Psoas muscle (tissue), 8 donors: ENCODE results near the gene TATDN3. TPM values are rescaled to one million over a fixed set of nuclear protein-coding genes. Genes with fewer than 3 reads are reported as not detected.

Experiments used
- ATAC-seq, 4 donors: fragments of 200-7000 bp; cut with Tn5 transposase; one replicate each; pipeline ENCODE4 v1.9.1; 2020; ENCODE audit warnings: moderate library complexity in 3 of 4, mild to moderate bottlenecking in 2 of 4
- DNase-seq, 2 donors: peaks; one replicate each; pipeline ENCODE4 v3.0.0-alpha.2; 2020
- H3K27ac ChIP-seq: fragments of 200-600 bp; one replicate; pipeline ENCODE4 v1.8.0; 2022
- H3K27me3 ChIP-seq, 3 donors: fragments of 200-600 bp in 1 of 3; one replicate each; pipeline versions ENCODE4 v1.6.1 to v1.8.0; 2013 to 2022; ENCODE audit warnings: low read length in 2 of 3, mild to moderate bottlenecking in 2 of 3, moderate library complexity in 1 of 3; ENCODE audit not compliant: insufficient read depth in 3 of 3
- H3K36me3 ChIP-seq, 2 donors: fragments of 200-600 bp in 1 of 2; one replicate each; pipeline versions ENCODE4 v1.6.1 to v1.8.0; 2013 to 2022; ENCODE audit warnings: low read depth in 1 of 2, mild to moderate bottlenecking in 1 of 2, moderate library complexity in 1 of 2; ENCODE audit not compliant: insufficient read depth in 1 of 2
- H3K4me1 ChIP-seq: fragments of 200-600 bp; one replicate; pipeline ENCODE4 v1.8.0; 2022
- H3K4me3 ChIP-seq: fragments of 200-600 bp; one replicate; pipeline ENCODE4 v1.8.0; 2022; ENCODE audit warnings: mild to moderate bottlenecking
- H3K9me3 ChIP-seq: fragments of 200-600 bp; one replicate; pipeline ENCODE4 v1.8.0; 2022
- WGBS, 3 donors: extraction: QIAGEN DNeasy Blood & Tissue Kit; methylation state at CpG; one replicate each; pipeline versions ENCODE4 v1.1.6 to v1.1.7; 2013; 5-methylcytosine and 5-hydroxymethylcytosine counted together
- intact Hi-C, 2 donors: fragments of 100-400 bp; cut with DNase I; formaldehyde crosslinking; loops; one replicate each; pipeline versions ENCODE4 v1.11.0 to v1.14.2; 2022
- polyA plus RNA-seq, 3 donors: library from polyadenylated mRNA; stranded (reverse); fragments of 200-250 nt; gene quantifications; one replicate each; pipeline ENCODE4 v1.2.3, GENCODE V29; 2013
- total RNA-seq, 4 donors: library from RNA; stranded (reverse); fragmentation: NEBNext Ultra II Directional in 2 of 4; extraction: Animal tissue kit (Norgen Biotek cat#: 25700) in 2 of 4; gene quantifications; one replicate each; pipeline versions ENCODE4 v1.2.1 to v1.2.4, GENCODE V29; 2021 to 2023
- TF ChIP-seq, protein P1 (sequence below): fragments of 200-600 bp; IDR thresholded peaks from one replicate; pipeline ENCODE4 v1.8.0; 2022; ENCODE audit warnings: antibody characterized with exemption
- donor health status: healthy with polysubstance abuse.
- donor health status: DM: no; HTN: no; CAD: no; lungs with moderate emphysema.
- donor health status: Bipolar disorder and iron deficiency.
- donor health status: healthy.
- donor health status: DM: yes; HTN: yes; CAD: no.
- donor health status: DM: no; HTN: no; CAD: no.
- donor health status: DM: no; HTN: no; CAD: no.
- donor health status: DM: yes; HTN: yes; CAD: no.

TATDN3 gene
- total and polyA plus RNA-seq, 7 donors = 13.5 to 25.2 (median 21.4) TPM

DNA sequence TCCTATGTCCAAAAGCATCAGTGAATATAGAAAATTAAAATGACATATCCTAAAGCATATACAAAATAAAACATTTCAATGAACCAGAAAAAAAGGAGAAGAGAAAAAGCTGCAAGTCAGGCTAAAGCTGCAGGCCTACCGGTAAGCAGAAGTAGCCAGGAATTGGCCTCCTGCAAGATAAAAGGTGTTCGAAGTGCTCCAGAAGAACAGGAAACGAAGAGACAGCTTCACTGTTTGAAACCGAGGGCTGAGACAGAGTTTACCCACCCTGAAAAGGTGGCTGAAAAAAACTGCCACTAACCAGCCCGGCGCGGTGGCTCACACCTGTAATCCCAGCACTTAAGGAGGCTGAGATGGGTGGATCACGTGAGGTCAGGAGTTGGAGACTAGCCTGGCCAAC, 37.5 kb upstream of the TATDN3 start:
- intact Hi-C loops = no loop called here
- Histone ChIP-seq H3K4me1 (no peaks in the 10 kb centered on the region), H3K36me3 (no peaks in the 10 kb centered on the region), H3K4me3 (no peak overlapping the region), H3K27me3 (no peaks in the 10 kb centered on the region), H3K27ac (no peak overlapping the region), H3K9me3 (no peaks in the 10 kb centered on the region)
- DNase-seq = no peak
- ATAC-seq = no peak
- TF ChIP-seq, protein P1, sequence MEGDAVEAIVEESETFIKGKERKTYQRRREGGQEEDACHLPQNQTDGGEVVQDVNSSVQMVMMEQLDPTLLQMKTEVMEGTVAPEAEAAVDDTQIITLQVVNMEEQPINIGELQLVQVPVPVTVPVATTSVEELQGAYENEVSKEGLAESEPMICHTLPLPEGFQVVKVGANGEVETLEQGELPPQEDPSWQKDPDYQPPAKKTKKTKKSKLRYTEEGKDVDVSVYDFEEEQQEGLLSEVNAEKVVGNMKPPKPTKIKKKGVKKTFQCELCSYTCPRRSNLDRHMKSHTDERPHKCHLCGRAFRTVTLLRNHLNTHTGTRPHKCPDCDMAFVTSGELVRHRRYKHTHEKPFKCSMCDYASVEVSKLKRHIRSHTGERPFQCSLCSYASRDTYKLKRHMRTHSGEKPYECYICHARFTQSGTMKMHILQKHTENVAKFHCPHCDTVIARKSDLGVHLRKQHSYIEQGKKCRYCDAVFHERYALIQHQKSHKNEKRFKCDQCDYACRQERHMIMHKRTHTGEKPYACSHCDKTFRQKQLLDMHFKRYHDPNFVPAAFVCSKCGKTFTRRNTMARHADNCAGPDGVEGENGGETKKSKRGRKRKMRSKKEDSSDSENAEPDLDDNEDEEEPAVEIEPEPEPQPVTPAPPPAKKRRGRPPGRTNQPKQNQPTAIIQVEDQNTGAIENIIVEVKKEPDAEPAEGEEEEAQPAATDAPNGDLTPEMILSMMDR = no peak
- WGBS, 3 donors = 78 to 80% (median 78%) methylated on average over 8 of the region's 8 CpGs

DNA sequence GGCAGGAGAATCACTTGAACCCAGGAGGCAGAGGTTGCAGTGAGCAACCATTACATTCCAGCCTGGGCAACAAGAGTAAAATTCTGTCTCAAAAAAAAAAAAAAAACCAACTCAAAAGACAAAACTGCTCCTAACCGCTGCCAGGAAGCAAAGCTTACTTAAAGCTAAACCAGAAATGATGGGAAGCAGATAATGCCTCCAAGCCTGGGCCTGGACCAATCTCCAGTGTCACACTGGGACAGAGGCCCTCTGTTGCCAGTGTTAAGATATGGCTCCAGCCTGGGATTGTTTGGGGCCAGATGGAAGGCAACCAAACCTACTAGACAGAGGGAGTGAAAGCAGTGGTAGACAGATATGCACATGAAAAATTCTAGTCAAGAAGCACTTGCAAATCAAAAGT, 37.0 kb upstream of the TATDN3 start:
- TF ChIP-seq, protein P1 = no peak
- intact Hi-C loops = no loop called here
- H3K9me3 ChIP-seq = no peaks in the 10 kb centered on the region
- WGBS, 3 donors = 32 to 75% (median 35%) methylated on average over 1 of the region's 1 CpG
- H3K4me1 ChIP-seq = no peaks in the 10 kb centered on the region
- no peak overlapping the region for H3K4me3 ChIP-seq
- no peak overlapping the region for H3K27ac ChIP-seq
- no peaks in the 10 kb centered on the region for H3K36me3 ChIP-seq
- H3K27me3 ChIP-seq = no peaks in the 10 kb centered on the region
- no peak for DNase-seq
- no peak for ATAC-seq

DNA sequence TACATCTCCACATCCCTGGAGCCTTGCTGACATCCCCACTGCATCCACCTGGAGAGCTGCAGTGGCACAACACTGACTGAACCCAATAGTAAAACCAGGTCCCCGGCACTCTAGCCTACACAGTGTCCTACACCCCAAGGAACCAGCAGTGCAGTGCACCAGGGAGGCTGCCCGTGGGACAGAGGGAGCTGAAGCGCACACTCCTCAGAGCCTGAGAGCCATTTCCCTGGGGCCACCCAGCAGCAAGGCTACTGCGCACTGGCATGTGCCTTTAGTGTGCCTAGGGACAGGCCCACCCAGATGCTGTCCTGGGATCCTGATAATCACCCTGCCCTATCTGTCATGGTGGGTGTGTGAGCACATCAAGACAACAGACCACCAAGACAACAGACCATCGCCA, 32.0 kb upstream of the TATDN3 start:
- no peaks in the 10 kb centered on the region for H3K27me3 ChIP-seq
- DNase-seq (no peak), ATAC-seq (no peak)
- TF ChIP-seq, protein P1 = no peak
- H3K4me1 ChIP-seq = no peaks in the 10 kb centered on the region
- H3K9me3 ChIP-seq = no peaks in the 10 kb centered on the region
- no peak overlapping the region for H3K27ac ChIP-seq
- no peak overlapping the region for H3K4me3 ChIP-seq
- WGBS, 3 donors = 95 to 99% (median 96%) methylated on average over 5 of the region's 5 CpGs
- intact Hi-C loops = no loop called here
- H3K36me3 ChIP-seq = no peaks in the 10 kb centered on the region

DNA sequence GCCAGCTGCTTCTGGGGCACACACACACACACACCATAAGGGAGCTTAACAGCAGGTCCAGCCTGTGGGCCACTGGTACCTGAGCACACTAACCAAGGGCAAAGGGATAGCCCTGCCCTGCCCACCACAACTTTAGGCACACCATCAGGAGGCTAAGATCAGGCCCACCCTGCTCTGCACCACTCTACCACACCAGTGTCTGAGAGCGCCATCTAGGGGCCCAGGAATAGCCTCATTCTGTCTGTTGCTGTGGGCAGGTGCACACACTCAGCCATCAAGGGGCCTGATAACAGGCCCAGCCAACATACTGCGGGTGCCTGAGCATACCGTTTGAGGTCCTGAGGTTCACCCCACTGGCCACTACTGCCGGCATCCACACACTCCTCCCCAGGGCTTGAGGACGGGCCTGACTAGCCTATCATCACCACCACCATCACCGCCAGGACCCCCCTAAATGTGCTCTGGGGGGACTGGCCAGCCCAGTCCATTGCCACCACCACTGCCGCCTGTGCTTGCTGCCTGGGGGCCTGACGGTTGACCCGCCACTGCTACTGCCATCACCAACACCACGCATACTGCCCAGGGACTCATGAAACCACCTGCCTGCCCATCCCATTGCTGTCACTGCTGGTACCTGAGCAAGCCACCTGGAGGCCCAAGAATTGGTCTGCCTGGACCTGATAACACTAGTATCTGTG, 31.4 kb upstream of the TATDN3 start:
- Histone ChIP-seq H3K36me3 (no peaks in the 10 kb centered on the region), H3K9me3 (no peaks in the 10 kb centered on the region), H3K4me1 (no peaks in the 10 kb centered on the region), H3K4me3 (no peak overlapping the region), H3K27ac (no peak overlapping the region), H3K27me3 (no peaks in the 10 kb centered on the region)
- ATAC-seq = no peak
- 94 to 98% (median 97%) methylated on average over 10 of the region's 10 CpGs for WGBS, 3 donors
- DNase-seq = no peak
- intact Hi-C loops = no loop called here
- TF ChIP-seq, protein P1 = no peak

DNA sequence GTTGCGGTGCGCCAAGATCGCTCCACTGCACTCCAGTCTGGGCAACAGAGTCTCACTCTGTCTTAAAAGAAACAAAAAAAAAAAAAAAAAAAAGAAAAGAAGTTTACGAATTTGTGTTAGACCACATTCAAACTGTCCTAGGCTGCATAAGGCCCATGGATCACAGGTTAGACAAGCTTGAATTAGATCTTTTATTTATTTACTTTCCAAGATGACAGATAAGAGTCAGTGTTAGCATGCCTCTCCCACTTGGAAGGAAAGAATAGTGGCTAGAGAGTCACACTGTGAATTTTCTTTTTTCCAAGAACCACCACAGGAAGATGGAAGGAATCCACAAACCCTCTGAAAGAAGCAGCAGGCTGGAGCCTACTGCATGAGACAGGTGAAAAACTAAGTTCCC, 29.5 kb upstream of the TATDN3 start:
- TF ChIP-seq, protein P1 = no peak
- WGBS, 3 donors = 98 to 99% (median 98%) methylated on average over 4 of the region's 4 CpGs

More for the DNA sequence above, 29.5 kb upstream of the TATDN3 start:
- H3K4me1 ChIP-seq = no peaks in the 10 kb centered on the region
- ATAC-seq = no peak
- H3K27ac ChIP-seq = no peak overlapping the region
- no peaks in the 10 kb centered on the region for H3K36me3 ChIP-seq
- no peak for DNase-seq
- peaks cover 1% of the 10 kb centered on the region for H3K9me3 ChIP-seq
- intact Hi-C loops = no loop called here
- H3K27me3 ChIP-seq = no peaks in the 10 kb centered on the region
- no peak overlapping the region for H3K4me3 ChIP-seq
